OCI-M1 (cell line): Measurements from ENCODE around the gene SPAG4.

ENCODE experiments used
- DNase-seq: peaks from one replicate; lab custom pipeline; 2025; lab: John Stamatoyannopoulos, UW

SPAG4 gene, protein sequence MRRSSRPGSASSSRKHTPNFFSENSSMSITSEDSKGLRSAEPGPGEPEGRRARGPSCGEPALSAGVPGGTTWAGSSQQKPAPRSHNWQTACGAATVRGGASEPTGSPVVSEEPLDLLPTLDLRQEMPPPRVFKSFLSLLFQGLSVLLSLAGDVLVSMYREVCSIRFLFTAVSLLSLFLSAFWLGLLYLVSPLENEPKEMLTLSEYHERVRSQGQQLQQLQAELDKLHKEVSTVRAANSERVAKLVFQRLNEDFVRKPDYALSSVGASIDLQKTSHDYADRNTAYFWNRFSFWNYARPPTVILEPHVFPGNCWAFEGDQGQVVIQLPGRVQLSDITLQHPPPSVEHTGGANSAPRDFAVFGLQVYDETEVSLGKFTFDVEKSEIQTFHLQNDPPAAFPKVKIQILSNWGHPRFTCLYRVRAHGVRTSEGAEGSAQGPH

DNA sequence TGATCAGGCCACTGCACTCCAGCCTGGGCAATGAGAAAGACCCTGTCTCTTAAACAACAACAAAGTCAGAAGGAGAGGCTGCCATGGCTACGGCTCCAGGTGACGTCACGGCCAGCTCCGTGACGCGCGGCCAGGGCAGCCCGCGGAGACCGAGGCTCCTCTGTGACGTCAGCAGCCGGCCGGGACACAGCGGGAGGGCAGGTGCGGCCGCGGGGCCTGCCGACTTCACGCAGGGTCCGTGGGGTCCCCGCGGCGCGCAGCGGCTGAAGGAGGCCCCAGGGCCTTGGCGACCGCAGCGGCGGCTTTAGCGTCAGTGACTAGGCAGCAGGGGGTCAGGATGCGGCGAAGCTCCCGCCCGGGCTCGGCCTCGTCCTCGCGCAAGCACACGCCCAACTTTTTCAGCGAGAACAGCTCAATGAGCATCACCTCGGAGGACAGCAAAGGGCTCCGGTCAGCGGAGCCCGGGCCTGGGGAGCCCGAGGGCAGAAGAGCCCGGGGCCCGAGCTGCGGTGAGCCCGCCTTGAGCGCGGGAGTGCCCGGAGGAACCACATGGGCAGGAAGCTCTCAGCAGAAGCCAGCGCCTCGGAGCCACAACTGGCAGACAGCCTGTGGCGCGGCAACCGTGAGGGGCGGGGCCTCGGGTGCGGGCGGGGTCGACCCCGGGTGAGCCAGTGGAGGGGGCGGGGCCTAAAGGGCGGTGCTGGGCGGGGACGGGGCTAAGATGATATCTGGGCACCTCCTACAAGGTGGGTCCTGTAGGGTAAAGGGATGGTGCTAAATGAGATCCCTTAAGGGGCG lies at the start of gene SPAG4:
Gene SPAG4, plus strand, starts transcription at position 163 of the 798 bp plus-strand sequence. Its CDS starts 175 bp downstream, at position 338.
- DNase-seq, result peak; percentile 100

DNA sequence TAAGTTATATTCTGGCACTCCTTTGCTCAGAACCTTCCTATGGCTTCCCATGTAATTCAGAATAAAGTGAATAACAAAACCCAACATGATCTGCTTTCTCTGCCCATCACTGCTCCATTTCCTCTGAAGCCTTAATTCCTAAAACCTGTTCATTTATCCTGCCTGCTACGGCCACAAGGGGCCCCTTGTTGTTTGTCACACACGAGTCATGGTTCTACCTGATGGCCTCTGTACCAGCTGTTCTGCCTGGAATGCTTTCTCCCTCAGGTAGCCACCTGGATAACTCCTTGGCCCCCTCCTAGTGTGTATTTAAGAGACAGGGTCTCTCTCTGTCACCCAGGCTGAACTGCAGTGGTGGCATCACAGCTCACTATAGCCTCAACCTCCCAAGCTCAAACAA lies 47.0 kb upstream of the SPAG4 start:
- peak; percentile 14 for DNase-seq

DNA sequence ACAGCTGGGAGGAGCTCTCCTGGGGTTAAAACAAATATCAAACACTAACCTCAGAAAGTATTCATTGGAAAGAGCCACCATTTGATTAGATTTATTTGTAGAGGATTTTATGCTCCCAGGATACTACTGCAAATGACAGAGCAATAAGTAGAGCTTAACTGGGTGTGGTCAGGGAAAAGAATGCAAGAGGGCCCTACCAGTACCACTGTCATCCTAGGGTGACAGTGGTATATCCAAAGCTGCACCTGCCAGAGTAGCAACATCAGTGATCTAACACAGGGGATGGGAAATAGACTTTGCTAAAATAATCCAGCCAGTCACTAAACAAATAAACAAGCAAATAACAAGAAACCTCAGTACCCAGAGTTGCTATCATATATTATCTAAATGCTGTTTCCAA lies 44.1 kb upstream of the SPAG4 start:
- DNase-seq, result no peak

DNA sequence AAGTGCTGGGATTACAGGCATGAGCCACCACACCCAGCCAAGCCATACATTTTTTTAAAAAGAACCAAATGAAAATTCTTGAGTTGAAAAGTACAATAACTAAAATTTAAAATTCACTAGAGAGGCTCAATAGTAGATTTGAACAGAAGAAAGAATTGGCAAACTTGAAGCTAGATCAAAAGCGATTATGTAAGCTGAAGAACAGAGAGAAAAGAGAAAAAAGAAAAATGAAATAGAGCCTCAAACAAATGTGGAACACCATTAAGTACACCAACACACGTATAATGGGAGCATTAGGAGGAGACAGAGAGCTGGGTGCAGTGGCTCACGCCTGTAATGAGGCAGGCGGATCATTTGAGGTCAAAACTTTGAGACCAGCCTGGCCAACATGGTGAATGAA lies 42.8 kb upstream of the SPAG4 start:
- DNase-seq, result no peak

DNA sequence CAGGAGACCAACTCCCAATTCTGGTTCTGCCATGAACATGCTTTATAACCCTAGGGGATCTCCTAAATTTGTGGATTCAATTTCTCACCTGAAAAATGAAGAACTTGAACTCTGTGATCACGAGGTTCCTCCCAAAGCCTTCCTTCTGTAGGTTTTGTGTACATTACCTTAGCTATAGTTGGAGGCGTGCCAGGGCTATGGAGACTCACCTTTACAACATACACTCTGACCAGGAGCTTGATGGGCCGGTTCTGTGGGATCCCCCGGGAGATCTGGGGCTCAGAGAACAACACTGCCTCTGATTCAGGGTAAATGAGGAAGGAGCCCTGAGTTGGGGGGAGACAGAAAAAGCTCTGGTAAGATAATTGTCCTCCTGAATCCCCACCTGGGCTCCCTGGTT lies 39.7 kb upstream of the SPAG4 start:
- DNase-seq, result no peak

DNA sequence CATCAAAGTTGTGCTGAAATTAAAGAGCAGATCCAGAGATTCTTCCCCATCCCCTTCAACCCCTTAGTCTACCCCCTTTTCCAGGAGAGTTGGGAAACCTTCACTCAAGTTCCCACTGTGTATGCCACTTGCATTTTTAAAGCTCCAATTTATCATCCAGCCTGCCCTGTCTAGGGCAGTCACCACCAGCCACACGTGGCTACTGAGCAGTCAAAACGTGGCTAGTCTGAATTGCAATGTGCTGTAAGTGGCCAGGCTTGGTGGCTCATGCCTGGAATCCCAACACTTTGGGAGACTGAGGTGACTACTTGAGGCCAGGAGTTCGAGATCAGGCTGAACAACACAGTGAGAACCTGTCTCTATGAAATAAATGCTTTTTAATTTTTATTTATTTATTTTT lies 38.8 kb upstream of the SPAG4 start:
- DNase-seq, result no peak

DNA sequence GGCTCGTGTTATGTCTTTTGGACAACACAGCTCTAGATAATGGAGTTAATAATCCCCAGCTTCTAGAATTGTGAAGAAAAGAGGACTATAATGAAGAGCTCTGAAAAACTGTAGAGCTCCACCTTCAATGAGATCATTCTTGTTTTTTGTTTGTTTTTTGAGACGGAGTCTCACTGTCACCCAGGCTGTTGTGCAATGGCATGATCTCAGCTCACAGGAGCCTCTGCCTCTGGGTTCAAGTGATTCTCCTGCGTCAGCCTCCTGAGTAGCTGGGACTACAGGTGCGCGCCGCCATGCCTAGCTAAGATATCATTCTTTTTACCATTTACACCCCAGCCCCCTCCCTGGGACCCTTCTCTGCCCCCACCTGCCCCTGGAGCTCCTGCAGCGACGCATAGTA lies 37.2 kb upstream of the SPAG4 start:
- DNase-seq, result no peak

DNA sequence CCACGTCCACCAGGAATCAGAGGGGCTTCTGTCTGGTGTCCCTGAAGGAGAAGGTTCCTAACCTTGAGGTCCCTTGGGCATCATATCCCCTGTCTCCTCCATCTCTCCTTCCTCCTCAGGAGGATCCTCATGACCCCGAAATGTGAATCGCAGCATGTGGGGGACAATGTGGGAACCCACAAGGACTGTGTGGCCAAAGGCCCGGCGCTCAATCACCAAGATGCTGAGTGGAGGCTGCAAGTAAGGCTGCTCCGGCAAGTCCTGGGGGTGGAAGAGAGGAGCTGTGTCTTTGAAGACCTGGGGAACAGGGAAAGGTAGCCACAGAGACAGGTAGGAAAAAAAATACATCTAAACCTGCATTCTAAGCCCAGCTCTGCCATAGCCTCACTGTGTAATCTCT lies 36.4 kb upstream of the SPAG4 start:
- DNase-seq, result no peak

DNA sequence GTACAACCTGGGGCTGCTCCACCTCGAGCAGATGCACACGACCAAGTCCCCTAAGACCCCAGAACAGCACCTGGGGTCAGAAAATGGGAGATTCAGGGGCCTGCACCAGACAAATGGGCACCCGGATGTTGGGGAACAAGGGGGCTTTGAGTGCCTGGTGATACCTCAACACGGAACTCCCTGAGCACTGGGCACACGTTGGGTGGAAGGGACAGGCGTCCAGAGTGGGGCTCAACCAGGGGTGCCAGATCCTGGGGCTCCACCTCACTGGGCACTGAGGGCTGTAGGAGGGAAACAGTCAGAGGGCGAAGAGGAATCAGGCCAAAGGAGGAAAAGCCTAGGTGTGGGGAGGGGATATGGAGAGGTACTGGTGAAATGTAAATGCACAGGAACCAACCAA lies 33.5 kb upstream of the SPAG4 start:
- DNase-seq, result no peak

DNA sequence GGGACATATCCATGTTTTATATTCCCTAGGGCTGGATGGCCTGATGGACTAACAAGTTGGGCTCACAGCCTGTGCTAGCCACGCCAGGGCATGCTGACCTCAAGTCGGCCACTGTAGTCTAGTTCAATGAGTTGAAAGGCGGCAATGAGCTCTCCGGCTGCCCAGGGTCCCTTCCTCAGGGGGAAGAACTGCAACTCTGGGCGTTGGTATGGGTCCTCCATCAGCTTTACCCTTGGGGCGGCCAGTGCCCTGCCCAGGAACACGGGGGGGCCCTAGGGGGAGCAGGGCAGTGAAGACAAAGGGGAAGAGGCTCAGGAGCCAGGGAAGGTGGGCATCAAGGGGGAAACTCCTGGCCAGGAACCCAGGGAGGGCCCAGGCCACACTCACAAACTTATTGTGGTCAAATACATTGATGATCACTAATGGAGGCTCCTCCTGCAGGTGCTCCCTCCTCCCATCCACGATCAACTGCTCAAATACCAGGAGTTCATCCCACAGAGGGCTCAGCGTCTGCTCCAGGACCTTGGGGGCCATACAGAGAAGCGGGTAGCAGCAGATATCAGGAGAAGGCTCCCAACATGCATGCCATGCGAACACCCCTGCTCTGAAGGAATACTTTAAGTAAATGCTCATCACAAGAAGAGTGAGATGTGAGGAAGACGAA lies 32.8 kb upstream of the SPAG4 start:
- no peak for DNase-seq

DNA sequence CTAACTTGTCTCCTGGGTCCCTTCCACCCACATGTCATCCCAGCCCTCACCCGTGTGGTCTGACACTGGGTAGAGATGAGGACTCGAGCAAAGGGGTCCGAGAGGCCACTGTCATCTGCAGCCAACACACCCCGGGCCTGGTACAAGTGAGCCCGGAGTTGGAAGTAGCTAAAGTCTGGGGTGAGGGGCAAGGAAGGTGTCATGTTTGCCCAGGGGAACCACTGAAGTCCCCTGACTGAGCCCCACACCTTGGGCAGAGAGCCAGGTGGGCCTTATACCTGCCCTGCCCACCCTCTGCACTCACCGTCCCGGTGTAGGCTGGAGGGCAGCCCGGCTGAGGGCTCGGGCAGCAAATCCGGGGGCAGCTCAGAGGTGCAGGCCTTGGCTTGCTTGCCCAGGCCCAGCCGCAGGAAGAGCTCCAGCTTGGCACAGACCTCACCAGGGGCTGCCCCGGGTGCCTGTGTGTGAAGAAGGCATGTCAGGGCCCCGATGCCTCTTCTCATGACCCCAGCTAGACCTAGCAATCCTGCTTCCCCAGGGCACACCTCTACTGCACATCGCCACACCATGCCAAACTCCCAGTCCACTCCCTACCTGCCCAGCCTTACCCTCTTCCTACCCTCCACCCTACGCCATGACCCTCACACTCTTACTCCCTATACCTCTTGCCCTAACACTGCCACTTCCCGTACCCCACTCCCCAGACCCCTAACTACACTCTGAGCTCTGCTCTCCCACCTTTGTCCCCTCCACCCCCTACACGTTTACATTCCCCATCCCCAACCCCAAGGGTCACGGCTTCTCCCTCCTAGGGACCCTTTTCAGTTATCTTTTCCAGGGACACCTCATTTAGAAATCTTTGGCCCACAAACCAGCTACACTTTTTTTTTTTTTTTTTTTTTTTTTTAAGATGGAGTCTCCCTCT lies 31.7 kb upstream of the SPAG4 start:
- no peak for DNase-seq

DNA sequence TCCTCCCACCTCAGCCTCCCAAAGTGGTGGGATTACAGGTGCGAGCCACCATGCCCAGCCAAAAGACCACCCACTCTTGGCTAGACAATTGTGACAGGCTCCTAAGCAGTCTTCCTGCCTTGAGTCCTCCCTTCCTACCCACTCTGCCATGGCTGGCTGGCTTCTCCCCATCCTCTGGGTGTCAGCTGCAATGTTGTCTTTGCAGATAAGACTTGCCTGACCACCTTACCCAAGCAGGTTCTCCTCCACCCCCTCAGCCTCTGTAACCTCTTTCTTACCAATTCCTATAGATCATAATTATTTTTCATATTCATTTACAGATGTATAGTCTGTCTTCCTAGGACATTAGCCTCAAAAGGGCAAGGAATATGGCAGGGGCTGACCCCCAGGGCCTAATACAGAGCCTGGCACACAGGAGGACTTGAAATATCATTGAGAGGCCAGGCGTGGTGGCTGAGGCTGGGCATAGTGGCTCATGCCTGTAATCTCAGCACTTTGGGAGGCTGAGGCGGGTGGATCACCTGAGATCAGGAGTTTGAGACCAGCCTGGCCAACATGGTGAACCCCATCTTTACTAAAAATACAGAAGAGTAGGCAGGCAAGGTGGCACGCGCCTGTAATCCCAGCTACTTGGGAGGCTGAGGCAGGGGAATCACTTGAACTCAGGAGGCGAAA lies 28.7 kb upstream of the SPAG4 start:
- DNase-seq, result no peak

DNA sequence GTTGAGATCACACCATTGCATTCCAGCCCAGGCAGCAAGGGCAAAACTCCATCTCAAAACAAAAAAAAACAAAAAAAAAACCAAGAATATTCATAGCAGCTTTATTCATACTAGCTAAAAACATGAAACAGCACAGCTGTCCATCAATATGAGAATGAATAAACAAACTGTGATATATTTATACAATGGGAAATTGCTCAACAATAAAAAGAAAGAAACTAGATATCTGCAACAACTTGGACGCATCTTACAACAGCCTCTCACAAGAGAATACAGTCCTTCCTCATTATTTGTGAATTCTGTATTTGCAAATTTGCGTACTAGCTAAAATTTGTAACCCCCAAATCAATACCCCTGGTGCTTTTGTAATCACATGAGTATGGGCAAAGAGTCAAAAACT lies 28.2 kb upstream of the SPAG4 start:
- no peak for DNase-seq

DNA sequence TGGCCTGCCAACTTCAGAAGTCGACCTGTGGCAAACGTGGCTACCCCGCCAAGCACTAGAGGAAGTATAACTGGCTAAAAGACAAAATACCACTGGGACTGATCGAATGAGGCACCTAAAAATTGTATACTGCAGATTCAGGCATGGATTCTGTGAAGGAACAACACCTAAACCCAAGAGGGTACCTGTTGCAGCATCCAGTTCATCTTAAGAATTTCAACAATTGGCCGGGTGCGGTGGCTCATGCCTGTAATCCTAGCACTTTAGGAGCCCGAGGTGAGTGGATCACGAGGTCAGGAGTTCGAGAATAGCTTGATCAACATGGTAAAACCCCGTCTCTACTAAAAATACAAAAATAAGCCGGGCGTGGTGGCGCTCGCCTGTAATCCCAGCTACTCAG lies 27.2 kb upstream of the SPAG4 start:
- DNase-seq, result no peak

DNA sequence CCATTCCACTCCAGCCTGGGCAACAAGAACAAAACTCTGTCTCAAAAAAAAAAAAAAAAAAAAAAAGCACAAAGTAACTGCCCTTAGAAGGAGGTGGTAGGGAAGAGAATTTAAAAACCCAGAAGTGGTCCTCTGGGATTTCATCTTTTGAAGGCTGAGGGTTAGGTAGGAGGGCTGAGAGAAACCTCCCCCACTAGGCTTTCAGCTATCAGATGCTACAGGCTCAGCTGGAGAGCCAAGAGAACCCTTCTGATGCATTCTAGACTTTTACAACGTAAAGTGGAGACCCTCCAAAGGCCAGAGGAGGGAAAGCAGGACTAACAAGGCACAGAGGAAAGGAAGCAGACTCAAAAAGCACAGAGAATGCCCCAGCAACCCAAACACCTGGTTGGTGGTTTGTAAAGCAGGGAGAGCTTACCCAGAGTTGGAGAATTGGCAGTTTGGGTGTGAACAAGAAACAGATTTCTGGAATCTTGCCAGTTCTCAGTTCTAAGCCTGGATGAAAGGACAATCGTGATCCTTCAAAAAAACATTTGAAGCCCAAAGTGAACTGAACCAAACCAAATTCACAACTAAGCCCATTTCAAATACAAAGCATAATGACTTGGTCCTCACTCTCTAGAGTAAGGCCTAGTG lies 23.2 kb upstream of the SPAG4 start:
- DNase-seq, result no peak

DNA sequence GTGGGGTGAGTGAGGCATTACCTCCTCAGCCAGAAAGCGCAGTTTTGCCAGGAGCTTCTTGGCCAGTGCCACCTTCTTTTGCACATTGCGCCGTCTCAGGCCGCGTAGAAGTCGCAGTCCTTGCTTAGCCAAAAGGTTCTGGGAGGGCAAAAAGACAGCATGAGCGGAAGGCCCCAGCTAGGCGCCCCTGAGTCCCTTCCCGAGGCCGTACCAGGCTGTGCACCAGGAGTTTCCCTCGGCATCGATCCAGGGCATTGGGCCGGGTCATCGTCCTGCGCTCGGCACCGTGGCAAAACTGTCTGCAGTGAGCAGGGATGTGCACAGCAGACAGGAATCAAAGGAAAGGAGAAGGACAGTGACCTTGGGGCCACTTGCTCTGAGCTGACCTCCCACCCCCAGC lies 20.2 kb upstream of the SPAG4 start:
- DNase-seq, result no peak

DNA sequence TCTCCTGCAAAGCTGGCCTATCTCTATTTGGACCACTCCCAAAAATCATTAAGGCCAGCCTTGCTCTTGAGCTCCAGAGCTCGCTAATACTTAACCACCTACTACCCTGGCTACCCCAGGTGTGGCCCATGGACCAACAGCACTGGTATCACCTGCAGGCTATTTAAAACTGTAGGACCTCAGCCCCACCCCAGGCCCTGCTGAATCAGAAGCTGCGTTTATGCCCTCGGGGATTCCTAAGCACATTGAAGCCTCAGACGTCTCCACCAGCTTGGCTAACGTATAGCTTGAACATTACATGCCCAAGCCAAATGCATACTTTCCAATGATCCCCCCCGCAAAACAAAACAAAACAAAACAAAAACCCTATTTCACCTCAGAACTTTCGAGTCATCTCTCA lies 19.7 kb upstream of the SPAG4 start:
- DNase-seq, result no peak

DNA sequence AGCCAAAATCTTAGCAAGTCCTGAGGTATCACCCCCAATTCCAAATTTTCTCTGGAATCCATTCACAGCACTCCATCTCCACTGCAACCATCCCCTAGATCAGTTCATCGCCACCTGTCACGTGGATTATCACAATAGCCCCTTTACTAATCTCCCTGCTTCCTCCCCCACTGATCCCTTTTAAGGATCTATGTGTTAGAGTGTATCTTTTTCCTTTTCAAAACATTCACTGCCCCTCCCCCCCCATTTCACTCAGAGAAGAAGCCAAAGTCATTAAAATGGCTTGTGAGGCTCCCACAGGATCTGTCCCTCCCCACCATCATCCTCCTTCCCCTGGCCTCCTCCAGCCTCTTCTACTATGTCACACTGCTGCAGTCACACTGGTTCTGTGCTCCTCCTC lies 18.4 kb upstream of the SPAG4 start:
- no peak for DNase-seq

DNA sequence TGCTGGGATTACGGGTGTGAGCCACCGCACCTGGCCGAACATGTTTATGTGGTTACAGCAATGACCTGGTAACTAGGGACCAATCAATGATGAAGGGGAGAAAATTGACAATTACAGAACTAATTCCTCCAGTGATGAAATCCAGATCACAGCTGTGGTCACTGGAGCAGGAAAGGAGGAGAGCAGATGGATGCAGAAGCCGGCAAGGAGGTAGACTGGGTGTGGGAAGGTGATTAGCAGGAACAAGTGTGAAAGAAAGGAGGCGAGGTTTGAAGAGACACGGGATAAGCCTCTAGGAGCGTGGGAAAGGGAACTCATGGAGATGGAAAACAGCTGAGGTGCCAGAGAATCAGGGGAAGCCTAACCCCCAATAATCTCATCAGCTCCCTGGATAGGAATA lies 17.2 kb upstream of the SPAG4 start:
- DNase-seq, result no peak

DNA sequence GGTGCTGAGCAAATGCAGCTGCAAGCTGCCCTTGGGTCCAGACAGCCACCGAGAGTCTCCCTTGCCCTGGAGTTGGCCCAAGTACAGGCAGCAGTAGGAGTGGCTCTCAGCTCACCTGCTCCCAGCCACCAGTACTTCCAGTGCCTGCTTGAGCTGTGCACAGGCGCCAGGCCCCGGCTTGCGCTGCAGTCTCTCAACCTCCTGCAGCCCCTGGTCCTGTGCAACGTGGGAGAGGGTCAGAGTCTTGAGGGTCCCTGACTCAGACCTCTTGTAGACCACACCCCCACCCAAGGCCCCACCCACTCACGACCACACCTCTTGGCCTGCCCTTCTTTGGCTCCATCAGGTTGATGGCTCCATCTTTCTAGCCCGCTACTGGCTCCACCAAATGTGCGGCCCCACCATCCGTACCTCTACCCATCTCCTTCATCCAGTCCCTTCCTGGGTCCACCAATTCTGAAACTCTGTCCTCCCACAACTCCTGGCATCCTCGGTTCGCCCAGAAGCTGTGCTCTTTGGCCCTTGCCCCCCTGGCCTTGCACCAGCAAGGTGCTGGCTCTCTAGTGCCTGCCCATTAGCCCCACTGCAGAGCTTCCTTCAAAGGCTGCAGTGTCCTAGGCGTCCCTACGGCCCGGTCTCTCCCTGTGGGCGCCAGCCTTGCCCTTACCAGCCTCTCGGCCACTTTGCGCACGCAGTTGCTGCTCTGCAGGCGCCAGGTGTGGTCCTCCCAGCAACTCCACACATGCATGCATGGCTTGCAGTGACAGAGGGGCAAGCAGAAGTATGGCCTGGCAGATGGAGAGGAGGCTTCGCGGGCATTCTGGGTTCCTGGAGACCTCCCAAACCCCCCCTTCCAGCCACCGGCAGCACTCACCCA lies 16.5 kb upstream of the SPAG4 start:
- DNase-seq, result no peak
